AG04449 (cell line): ENCODE data around the gene SPPL3.

Experiments used
- CTCF ChIA-PET: fragments of 350-600 bp; formaldehyde crosslinking; extraction: SDS; loops from one replicate; lab custom pipeline; 2021; ENCODE audit warnings: antibody characterized with exemption; lab: Yijun Ruan, JAX
- POLR2A ChIA-PET: fragments of 400-600, 350-600 bp; formaldehyde crosslinking; extraction: SDS; loops from one replicate; lab custom pipeline; 2020; ENCODE audit warnings: antibody characterized with exemption, inconsistent platforms; lab: Yijun Ruan, JAX
- DNase-seq: peaks from one replicate; pipeline ENCODE4 v3.0.0-alpha.2; 2010; ENCODE audit warnings: low read depth, low spot score
- H3K4me3 ChIP-seq: 2 replicates; pipeline ENCODE4 v1.5.1; 2011; ENCODE audit warnings: low read depth, mild to moderate bottlenecking, control low read depth, low read length
- TF ChIP-seq, protein P1 (sequence below): IDR thresholded peaks from one replicate; pipeline ENCODE4 v1.5.1; 2011; ENCODE audit warnings: mild to moderate bottlenecking, moderate library complexity, low read length, control low read depth, inconsistent platforms; ENCODE audit not compliant: insufficient read depth; ENCODE audit errors: missing control alignments

SPPL3 gene

DNA sequence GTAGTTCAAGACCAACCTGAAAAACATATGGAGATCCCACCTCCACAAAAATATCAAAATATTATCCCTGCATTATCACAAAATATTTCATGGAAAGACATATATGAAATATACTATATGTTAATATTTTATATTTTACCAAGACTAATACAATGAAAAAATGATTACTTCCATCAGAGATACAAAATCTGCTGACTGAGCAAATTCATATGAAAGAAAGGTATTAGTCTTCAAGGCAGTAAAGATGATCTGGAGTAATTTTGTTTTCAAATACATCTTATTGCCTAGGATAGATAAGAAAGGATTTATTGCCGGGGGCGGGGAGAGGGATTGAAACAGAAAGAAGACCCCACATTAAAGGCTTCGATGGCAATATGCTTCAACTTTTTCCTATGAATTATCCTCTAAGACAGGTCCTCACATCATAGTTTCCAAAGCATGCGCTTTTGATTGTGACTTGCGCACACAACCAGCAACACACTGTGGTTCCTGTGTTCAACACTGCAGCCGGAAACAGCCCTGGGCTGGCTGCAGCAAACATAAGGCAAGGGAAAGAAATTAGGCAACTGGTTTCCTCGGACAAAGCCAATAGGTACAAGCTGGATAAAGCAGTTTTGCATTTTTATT is 83.2 kb downstream of the SPPL3 start:
- CTCF ChIA-PET = no interaction called here
- TF ChIP-seq, protein P1, sequence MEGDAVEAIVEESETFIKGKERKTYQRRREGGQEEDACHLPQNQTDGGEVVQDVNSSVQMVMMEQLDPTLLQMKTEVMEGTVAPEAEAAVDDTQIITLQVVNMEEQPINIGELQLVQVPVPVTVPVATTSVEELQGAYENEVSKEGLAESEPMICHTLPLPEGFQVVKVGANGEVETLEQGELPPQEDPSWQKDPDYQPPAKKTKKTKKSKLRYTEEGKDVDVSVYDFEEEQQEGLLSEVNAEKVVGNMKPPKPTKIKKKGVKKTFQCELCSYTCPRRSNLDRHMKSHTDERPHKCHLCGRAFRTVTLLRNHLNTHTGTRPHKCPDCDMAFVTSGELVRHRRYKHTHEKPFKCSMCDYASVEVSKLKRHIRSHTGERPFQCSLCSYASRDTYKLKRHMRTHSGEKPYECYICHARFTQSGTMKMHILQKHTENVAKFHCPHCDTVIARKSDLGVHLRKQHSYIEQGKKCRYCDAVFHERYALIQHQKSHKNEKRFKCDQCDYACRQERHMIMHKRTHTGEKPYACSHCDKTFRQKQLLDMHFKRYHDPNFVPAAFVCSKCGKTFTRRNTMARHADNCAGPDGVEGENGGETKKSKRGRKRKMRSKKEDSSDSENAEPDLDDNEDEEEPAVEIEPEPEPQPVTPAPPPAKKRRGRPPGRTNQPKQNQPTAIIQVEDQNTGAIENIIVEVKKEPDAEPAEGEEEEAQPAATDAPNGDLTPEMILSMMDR = no peak
- no peak for DNase-seq
- H3K4me3 ChIP-seq = no peak overlapping the region
- POLR2A ChIA-PET = no interaction called here

DNA sequence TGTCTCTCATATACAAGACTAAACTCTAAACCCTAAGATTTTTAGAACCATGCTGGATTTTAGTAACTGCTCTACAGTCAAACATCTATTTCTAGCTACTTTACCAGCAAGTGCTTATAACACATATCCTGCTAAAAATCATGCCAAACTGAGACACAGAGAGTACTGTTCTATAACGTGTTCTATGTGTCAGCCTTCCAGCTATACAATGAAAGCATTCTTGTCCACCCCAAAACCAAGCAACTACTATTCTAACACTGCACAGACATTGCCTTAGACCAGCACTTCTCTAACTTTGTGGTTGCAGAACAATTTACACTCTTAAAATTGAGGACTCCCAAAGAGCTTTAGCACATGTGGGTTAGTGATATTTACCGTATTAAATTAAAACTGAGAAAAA is 85.7 kb downstream of the SPPL3 start:
- H3K4me3 ChIP-seq = no peak overlapping the region
- POLR2A ChIA-PET = no interaction called here
- CTCF ChIA-PET = interaction anchor here (1.5 kb wide), 1 partner anchor 153 kb away, joined by 4 read pairs; no protein-coding TSS in a partner anchor
- DNase-seq = no peak
- TF ChIP-seq, protein P1 = no peak

DNA sequence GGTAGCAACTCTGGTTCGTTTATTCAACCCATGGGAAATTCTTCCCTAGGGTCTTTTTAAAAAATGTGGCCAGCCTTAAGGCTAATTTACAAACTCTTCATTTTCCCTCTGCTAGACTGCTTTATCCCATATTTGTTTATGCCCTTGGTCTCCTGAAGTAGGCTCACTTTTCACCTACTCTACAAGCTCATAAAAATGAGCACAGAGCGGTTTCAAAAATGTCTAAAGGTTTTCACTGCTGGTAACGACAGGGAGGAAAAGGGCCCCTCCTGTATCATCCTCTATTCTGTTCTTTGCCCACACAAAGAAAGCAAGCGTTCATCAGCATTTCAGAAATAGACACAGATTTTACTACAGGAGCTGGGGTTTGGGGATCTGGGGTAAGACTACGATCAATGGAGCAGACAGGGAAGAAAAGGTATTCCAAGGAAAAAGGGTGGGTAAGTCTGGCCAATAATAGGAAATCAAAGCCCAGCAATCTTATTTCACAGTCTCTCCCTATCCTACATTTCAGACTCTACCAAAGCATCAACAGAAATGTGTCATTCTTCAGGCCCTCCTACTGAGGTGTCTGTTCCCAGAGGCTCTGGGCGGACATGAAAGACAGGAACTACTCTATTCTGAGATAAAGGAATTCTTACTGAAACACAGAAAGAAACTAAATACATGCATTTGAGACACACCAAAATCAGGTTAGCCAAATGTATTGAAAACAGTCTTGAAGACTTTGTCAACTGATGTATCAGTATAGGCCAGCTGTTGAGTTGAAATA is 86.4 kb downstream of the SPPL3 start:
- no peak for DNase-seq
- ChIA-PET CTCF (no interaction called here), POLR2A (no interaction called here)
- TF ChIP-seq, protein P1 = no peak
- no peak overlapping the region for H3K4me3 ChIP-seq

DNA sequence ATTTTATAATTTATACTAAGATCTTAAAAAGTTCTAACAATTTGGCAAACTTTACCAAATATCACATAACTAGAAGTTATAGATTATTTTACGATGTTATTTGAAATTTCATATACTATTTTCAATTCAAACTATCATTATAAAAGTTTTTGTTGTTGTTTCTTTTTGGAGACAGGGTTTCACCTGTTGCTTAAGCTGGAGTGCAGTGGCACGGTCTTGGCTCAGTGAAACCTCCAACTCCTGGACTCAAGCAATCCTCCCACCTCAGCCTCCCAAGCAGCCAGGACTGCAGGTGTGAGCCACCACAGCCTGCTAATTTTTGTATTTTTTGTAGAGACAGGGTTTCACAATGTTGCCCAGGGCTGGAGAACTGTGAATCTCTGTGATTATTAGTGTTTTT is 87.8 kb downstream of the SPPL3 start:
- TF ChIP-seq, protein P1 = no peak
- POLR2A ChIA-PET = no interaction called here
- CTCF ChIA-PET = interaction anchor here (0.7 to 1.9 kb wide), 3 partner anchors 16 to 33 kb away, joined by 3 to 4 read pairs (median 4); no protein-coding TSS in a partner anchor
- DNase-seq = no peak
- H3K4me3 ChIP-seq = no peak overlapping the region

DNA sequence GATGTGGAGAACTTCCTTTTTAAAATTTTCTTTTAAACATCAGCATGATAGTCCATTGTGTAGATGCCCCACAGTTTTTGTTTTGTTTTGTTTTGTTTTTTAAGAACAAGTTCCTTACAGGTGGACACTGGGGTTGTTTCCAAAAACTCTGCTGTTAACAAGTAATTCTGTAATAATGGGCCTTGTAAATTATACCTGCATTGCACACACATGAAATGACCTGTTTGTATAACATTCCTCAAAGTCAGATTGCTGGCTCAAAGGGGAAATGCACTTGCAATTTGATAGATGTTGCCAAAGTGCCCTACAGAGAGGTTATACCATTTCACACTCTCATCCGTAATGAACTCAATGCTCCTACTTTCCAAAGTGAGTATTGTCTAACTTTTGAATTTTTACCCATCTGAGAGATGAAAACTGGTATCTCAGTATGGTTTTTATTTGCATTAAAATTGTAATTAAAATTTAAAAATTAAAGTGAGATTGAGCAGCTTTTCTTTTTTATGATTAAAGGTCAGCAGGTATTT is 89.2 kb downstream of the SPPL3 start:
- H3K4me3 ChIP-seq = no peak overlapping the region
- DNase-seq = no peak
- TF ChIP-seq, protein P1 = no peak
- ChIA-PET CTCF (interaction anchor here (1.9 kb wide), 1 partner anchor 16 kb away, joined by 4 read pairs; no protein-coding TSS in a partner anchor), POLR2A (no interaction called here)

DNA sequence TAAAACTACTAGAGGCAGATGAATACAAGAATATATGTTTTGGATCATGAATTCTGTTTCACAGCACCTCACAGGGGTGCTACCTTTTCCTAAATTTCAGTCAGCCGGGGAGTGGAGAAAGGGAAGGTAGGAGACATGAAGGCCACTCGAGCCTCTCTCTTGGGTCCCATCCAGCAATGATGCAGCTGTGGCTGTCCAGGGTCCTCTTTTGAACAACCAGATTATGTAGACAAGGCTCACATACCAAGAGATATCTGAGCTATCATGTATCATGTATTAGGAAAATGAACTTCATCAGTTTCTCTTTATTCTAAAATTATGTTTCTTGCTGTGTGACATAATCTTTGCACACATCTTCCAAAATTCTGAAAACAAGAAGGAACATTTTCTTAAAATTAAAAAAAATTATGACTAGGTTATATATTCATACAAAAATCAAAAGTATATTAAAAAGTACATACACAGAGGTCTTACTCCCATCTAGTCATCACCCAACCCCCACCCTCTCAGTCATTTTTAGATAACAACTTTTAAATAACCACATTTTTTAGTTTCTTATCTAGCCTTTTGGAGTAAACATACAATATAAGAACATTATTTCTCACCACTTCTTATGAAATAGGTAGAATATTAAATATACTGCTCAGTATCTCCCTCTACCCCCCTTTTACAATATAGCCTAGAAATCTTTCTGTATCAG is 89.8 kb downstream of the SPPL3 start:
- ChIA-PET POLR2A (no interaction called here), CTCF (interaction anchor here (1.9 kb wide), 1 partner anchor 15 kb away, joined by 4 read pairs; no protein-coding TSS in a partner anchor)
- DNase-seq = no peak
- no peak overlapping the region for H3K4me3 ChIP-seq
- TF ChIP-seq, protein P1 = no peak
